Measurements from ENCODE around the gene PRKAR1B. TPM values are rescaled to one million over a fixed set of nuclear protein-coding genes. Genes with fewer than 3 reads are reported as not detected.

The PRKAR1B gene
- total RNA-seq, 2 experiments from 2014 or later, result 48.7 to 49.9 TPM

DNA sequence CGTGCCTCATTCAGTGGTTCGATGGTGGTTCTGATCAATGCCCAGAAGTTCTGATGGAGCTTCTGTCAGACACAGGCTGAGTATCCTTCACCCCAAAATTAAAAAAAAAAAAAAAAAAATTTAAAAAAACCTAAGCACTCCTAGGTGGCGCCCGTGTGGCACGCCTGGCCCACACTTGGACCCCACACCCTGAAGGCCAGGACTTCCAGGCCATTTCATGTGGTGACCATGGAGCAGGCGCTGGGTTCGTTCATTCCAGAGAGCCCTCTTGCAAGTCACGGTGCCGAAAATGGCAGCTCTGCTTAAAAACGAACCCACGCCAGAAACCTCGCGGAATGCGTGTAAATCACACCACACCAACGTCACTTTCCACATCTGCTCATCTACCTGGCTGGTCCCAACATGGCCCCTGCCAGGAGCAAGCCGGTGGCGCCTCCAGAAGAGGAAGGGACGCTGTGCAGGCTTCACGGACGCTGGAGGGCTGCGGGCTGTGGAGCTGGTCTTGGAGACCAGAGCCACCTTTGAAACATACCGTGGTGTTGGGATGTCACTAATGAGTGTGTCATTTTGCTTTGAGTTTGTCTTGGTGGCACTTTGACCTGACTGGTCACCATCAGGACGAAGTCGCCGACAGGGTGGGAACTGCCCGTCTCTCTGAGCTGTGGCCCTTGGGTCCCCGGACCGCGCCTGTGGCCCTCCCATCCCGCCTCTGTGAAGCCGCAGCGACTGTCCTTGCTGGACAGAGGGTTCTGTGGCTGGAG, 46.0 kb upstream of the PRKAR1B start:
- CTCF ChIA-PET, result interaction anchor here (0.8 to 3.4 kb wide), 6 partner anchors 323 to 458 kb away, joined by 3 to 11 read pairs (median 4); no protein-coding TSS in a partner anchor
- peaks cover 13% of the 10 kb centered on the region for H3K36me3 Mint-ChIP-seq (ENCODE audit: low read depth)
- DNase-seq (no peak), ATAC-seq (no peak)
- H3K9me3 Mint-ChIP-seq, result no peaks in the 10 kb centered on the region
- H3K4me1 Mint-ChIP-seq (ENCODE audit: low read depth), result no peaks in the 10 kb centered on the region
- no peak overlapping the region for H3K4me3 Mint-ChIP-seq
- intact Hi-C loops (cut with micrococcal nuclease), result loop anchor here (5.0 kb wide), 1 partner anchor 451 kb away; no protein-coding TSS in a partner anchor
- TF ChIP-seq, protein P1, sequence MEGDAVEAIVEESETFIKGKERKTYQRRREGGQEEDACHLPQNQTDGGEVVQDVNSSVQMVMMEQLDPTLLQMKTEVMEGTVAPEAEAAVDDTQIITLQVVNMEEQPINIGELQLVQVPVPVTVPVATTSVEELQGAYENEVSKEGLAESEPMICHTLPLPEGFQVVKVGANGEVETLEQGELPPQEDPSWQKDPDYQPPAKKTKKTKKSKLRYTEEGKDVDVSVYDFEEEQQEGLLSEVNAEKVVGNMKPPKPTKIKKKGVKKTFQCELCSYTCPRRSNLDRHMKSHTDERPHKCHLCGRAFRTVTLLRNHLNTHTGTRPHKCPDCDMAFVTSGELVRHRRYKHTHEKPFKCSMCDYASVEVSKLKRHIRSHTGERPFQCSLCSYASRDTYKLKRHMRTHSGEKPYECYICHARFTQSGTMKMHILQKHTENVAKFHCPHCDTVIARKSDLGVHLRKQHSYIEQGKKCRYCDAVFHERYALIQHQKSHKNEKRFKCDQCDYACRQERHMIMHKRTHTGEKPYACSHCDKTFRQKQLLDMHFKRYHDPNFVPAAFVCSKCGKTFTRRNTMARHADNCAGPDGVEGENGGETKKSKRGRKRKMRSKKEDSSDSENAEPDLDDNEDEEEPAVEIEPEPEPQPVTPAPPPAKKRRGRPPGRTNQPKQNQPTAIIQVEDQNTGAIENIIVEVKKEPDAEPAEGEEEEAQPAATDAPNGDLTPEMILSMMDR (IDR thresholded peaks at IDR 0.05), result no peak
- H3K27ac Mint-ChIP-seq, result no peak overlapping the region
- no peaks in the 10 kb centered on the region for H3K27me3 Mint-ChIP-seq
- POLR2A ChIA-PET, result interaction anchor here (0.7 kb wide), 1 partner anchor 431 kb away, joined by 3 read pairs; no protein-coding TSS in a partner anchor

DNA sequence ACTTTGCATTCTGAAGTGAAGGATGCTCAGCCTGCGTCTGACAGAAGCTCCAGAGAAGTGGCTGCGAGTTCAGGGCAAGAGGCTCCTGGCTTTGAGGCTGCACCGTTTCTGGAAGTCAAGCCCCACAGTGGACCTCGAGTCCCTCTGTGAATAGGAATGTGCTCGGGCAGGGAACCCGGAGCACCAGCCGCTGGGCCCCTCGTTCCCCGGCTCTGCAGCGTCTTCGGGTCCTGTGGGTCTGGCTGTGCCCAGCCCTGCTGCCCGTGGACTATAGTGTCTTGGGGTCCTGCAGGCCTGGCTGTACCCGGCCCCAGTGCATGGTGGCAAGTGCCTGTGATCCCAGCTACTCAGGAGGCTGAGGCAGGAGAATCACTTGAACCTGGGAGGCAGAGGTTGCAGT, 45.3 kb upstream of the PRKAR1B start:
- POLR2A ChIA-PET, result no interaction called here
- TF ChIP-seq, protein P1 (IDR thresholded peaks at IDR 0.05), result no peak
- ATAC-seq, result no peak
- DNase-seq, result no peak
- CTCF ChIA-PET, result interaction anchor here (0.7 to 3.4 kb wide), 3 partner anchors 439 to 456 kb away, joined by 3 to 11 read pairs (median 10); no protein-coding TSS in a partner anchor
- Mint-ChIP-seq H3K4me1 (ENCODE audit: low read depth) (no peaks in the 10 kb centered on the region), H3K27me3 (no peaks in the 10 kb centered on the region), H3K27ac (no peak overlapping the region), H3K9me3 (no peaks in the 10 kb centered on the region), H3K36me3 (ENCODE audit: low read depth) (peaks cover 15% of the 10 kb centered on the region), H3K4me3 (no peak overlapping the region)
- intact Hi-C loops (cut with micrococcal nuclease), result loop anchor here (5.0 kb wide), 1 partner anchor 450 kb away; no protein-coding TSS in a partner anchor

DNA sequence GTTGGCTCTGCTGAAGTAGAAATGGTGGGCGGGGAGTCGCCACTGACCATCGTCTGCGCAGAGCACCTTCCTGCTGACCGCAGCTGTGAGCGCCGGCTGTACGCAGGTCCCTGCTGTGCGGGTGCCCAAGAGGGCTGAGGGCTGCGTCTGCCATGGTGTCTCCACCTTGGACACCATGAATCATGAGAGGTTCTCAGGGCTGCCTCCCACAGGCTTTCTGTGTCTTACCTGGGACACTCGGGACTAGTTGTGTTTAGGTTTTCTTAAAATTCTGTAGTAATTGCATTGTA, 44.9 kb upstream of the PRKAR1B start:
- H3K9me3 Mint-ChIP-seq, result no peaks in the 10 kb centered on the region
- no peaks in the 10 kb centered on the region for H3K27me3 Mint-ChIP-seq
- H3K4me3 Mint-ChIP-seq, result no peak overlapping the region
- ATAC-seq (no peak), DNase-seq (no peak)
- ChIA-PET CTCF (interaction anchor here (0.6 to 3.4 kb wide), 4 partner anchors 188 to 455 kb away, joined by 3 to 11 read pairs (median 6); no protein-coding TSS in a partner anchor), POLR2A (interaction anchor here (1.1 kb wide), 1 partner anchor 11 kb away, joined by 3 read pairs; no protein-coding TSS in a partner anchor)
- intact Hi-C loops (cut with micrococcal nuclease), result loop anchor here (5.0 kb wide), 1 partner anchor 450 kb away; no protein-coding TSS in a partner anchor
- TF ChIP-seq, protein P1 (IDR thresholded peaks at IDR 0.05), result no peak
- no peak overlapping the region for H3K27ac Mint-ChIP-seq
- H3K36me3 Mint-ChIP-seq (ENCODE audit: low read depth), result peaks cover 17% of the 10 kb centered on the region
- no peaks in the 10 kb centered on the region for H3K4me1 Mint-ChIP-seq (ENCODE audit: low read depth)

DNA sequence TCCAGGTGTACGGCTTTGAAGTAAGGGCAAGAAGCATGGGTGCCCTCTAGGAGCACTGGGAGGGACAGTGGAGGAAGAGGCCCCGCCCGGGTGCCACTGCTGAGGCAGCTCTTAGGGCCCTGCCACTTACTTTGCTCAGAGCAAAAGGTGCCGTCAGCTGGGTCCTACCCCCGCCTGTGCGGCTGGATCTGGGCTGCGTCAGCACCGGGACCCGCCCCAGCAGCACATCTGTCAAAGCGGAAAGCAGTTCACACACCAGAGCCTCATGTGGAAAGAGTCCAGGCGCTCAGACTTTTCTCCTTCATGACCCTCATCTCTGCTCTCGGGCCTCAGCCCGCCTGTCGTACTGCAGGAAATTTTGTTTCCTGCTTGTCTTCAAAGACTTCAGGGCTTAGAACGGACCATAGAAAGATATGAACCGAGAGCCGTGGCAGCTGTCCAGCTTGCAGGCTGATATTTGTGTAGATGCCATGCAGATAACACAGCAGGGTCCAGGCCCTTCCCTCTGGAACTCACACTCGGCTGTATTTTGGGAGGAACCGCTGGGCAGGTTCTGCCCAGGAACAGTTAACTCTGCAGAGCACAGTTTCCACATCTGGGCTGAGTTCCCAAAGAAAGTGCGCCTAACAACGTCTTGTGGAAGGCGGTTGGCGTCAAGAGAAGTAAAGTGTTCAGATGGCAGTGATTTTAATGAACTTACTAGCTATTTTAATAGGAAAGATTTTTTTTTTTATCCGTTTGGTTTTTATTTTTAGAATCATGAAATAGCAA, 44.3 kb upstream of the PRKAR1B start:
- TF ChIP-seq, protein P1 (IDR thresholded peaks at IDR 0.05), result no peak
- CTCF ChIA-PET, result interaction anchor here (0.6 to 3.4 kb wide), 3 partner anchors 188 to 455 kb away, joined by 3 to 11 read pairs (median 3); no protein-coding TSS in a partner anchor
- H3K27ac Mint-ChIP-seq, result no peak overlapping the region

More for the DNA sequence above, 44.3 kb upstream of the PRKAR1B start:
- H3K27me3 Mint-ChIP-seq, result no peaks in the 10 kb centered on the region
- no peak for DNase-seq
- intact Hi-C loops (cut with micrococcal nuclease), result loop anchor here (5.0 kb wide), 1 partner anchor 449 kb away; no protein-coding TSS in a partner anchor
- H3K4me3 Mint-ChIP-seq, result no peak overlapping the region
- H3K4me1 Mint-ChIP-seq (ENCODE audit: low read depth), result no peaks in the 10 kb centered on the region
- ATAC-seq, result no peak
- H3K36me3 Mint-ChIP-seq (ENCODE audit: low read depth), result peaks cover 20% of the 10 kb centered on the region
- no peaks in the 10 kb centered on the region for H3K9me3 Mint-ChIP-seq
- POLR2A ChIA-PET, result interaction anchor here (1.1 kb wide), 1 partner anchor 10 kb away, joined by 3 read pairs; no protein-coding TSS in a partner anchor
